GM18867 (cell line): ENCODE data around the gene PLXNA2.

Experiments used
- ATAC-seq: cut with Tn5 transposase; IDR thresholded peaks from one replicate; pipeline ENCODE4 v1.9.1; 2021; ENCODE audit warnings: mild to moderate bottlenecking, moderate library complexity; ENCODE audit not compliant: unreplicated experiment

The PLXNA2 gene

DNA sequence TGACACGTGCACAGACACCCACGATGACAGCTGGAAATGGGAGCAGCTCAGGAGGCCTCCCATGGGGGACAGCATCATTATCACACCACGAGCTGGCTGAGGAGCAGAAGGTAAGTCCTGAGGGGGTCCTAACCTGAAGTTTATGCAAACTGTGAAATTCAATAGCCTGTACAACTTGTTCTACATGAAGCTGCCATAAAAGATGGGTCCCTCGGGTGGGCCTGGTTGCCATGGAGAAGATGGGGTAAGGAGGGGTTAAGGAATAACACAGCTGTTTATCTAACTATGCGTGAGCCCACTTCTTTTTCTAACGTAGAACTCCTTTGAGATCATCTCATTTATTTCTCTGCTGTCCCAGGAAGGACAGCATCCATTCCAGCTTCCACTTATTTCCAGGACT is 169.8 kb downstream of the PLXNA2 start:
- ATAC-seq = no peak

DNA sequence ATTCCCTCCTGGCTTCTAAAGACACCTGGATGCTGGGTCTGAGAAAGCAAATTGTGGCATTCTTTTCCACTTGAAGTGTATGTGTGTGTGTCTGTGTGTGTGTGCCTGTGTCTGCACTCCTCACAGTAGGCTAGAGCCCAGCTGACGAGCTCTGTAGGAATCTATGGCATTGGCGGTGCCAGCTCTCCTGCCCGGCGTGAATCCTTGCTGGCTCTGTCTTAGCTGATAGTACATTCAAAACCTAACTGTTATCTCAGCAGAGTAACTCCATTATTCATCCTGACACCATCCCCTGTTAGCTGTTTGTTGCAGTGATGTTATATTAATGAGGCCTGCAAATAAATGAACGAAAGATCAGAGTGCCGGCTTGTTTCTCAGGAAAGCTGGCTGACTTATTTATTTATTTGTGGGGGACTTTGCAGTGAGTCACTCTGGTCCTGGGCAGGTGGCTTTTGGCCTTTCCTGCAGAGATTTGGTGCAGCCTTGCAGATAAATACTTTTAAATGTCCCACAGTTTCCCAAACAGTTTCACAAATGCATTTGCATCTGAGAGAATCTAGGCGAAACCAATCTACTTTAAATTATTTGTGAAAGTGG is 172.7 kb downstream of the PLXNA2 start:
- no peak for ATAC-seq

DNA sequence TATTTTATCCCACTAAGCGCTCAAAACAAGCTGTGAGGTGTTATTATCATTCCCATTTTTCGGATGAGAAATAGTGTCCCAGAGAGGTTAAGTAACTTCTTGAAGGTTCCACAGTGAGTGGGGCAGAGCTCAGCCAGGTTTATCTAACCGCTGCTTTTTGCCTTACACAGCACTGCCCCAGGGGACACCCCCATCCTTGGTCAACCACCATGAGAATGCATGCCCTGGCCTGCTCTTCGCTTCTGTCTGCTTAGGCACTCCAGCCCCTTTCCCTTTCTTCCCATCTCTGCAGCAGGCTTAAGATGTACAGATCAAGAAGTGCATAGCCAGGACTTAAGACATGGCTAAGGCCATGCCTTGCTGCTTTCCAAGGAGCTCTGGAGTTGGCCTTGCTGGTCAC is 174.3 kb downstream of the PLXNA2 start:
- no peak for ATAC-seq

DNA sequence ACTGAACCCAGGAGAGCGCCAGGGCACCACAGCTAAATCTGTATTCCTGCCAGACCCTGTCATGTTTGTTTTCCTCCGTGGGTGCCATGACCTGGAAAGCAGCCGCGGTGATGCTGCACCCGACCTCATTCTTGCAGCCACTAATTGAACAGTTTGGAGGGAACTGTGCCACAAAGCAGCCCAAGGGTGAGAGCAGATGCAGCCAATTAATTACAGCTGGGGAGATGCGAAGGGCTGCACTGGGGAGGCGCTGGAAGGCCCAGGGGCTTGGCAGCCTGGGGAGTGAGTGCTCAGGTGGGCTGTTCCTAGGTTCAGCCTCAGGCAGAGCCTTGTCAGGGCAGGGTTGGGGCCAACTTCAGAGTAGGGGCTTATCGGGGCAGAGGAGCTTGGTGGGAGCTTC is 174.9 kb downstream of the PLXNA2 start:
- ATAC-seq = no peak

DNA sequence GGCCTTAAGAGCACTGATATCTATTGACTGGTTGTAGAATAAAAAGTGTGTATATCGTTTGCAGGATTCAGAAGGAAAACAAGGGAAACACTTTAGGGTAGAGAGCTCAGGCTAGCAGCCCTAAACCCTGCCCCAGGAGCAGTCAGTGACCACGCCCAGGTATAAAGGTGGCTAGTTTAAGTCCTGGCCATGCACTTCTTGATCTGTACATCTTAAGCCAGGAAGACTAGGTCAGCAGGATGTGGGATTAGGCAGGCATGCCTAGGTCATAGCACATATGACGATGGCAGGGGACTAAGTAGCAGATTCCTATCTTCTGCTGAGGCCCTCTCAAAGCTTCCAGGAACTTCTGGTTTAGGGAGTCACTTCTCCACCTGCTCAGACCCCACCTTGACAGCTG is 175.3 kb downstream of the PLXNA2 start:
- ATAC-seq = no peak

DNA sequence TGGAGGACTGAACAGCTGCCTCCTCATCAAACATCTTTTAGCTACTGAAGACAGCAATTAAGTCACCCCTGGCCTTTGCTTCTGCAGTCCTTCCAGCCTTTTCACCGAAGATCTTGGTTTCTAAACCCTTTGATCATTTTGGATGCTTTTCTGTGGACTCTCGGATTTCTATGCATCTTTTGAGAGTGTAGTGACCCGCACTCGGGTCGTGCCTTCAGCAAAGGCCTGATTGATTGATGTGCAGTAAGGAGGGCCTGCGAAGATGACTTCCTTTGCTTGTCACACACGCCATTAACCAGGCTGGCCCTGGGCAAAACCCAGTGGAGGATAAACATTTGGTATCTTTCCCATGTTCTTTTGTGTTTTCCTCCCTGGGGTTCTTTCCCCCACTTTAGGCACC is 175.8 kb downstream of the PLXNA2 start:
- no peak for ATAC-seq

DNA sequence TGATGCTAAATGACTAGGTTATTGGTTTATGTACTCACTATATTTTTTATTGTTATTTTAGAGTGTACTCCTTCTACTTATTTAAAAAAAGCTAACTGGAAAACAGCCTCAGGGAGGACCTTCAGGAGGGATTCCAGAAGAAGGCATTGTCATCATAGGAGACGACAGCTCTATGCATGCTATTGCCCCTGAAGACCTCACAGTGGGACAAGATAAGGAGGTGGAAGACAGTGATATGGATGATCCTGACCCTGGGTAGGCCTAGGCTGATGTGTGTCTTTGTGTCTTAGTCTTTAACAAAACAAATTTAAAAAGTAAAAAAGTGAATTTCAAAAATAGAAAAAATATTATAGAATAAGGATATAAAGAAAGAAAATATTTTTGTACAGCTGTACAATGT is 177.6 kb downstream of the PLXNA2 start:
- ATAC-seq = no peak

DNA sequence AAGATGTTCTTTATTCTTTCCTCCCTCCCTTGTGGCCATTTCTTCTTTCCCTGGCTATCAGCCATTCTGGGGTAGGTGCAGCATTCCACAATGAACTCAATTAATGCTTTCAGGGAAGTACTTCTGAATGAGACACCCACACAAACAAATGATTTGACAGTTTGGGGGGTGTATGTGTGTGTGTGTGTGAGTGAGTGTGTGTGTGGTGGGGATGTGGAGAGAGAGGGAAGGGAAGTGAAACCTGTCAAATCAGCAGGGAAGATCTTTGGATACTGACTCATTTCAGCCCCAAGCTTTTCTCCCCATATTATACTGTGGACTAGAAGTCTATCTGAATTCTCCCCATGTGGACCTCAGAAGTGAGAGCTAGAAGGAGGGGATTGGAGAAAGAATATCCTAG is 178.3 kb downstream of the PLXNA2 start:
- no peak for ATAC-seq

DNA sequence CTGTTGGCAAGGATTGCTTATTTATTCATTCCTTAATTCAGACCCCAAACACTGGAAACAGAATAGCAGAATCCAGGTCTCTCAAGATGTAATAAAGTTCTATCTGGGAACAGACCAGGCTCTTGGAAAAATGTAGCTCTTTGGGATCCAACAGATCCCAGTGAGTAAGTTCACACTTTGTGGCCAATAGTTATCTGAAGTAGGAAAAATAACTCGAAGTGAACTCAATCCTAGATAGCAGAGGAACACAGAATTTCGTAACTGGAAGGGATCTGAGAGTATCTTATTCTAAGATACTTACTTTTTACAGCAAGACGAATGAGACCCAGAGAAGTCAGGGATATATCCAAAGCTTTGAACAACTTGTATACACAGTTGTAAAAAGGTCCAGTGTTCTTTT is 182.6 kb downstream of the PLXNA2 start:
- ATAC-seq = no peak

DNA sequence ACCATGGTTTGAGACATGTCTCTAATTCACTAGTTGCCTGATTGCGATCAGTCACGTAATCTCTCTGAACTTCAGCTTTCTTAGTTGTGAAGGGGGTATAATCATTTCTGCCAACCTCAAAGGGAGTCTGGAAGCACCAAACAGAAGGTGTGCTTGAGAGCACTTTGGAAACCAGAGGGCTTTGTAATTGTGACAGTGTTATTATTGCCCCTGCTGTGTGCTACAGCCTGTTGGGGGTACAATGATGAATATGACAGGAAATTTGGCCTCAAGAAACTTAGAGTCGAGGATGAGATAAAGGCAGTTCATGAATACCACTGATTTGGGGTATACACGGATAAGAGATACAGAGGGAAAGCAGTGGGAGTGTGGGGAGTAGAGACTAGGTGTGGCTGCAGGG is 183.1 kb downstream of the PLXNA2 start:
- ATAC-seq = no peak

DNA sequence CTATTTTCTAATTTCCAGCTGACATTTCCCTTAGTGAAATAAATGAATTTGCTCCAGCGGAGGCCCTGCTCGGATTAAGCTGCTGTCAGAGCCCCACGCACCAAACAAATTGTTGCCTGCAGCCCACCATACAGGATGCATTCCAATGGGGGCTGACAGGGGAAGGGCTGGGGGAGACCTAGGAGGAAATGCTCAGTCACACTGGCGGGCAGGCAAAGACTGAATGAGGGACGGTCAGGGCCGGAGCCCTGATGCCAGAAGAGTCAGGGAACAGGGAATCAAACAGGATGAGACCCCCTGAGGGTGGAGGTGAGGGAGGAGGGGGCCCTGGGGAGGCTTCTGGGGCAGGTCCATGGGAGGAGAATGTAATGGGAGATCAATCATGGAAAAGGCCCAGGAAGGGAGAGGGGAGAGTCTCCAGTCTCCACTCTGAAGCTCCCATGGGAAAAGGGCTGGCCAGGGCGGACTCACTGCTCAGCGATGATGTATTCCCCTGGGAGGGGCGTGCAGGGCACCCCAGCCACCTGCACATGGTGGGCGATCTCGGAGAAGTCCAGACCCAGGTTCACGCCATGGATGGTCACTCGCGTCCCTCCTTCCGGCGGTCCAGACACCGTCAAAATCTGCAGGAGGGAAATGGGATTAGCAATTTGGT is 183.8 kb downstream of the PLXNA2 start:
- ATAC-seq = no peak

DNA sequence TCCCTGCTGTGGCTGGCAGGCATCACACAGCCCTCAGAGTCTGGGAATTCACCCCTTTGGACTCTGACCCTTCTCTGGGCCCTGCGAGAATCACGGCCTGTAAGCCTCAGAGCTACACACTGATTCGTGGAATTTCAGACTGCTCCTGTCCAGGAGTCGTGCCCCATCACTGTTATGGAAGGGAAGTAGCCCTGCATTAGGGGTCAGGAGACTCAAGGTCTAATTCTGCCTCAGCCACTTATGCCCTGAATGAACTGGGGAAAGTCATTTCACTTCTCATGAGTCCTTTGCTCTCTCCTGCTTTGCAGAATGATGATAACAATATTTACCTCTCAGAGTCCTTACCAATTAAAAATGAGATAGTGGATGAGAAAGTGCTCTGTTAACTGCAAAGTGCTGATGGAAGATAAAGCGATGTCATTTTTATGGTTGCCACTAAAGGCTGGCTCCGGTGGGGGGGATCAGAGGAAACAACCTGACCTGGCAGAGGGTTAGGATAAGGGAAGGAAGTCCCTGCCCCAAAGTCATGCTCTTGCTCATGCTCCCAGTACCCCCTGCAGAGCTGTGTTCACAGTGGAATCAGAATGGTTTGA is 184.7 kb downstream of the PLXNA2 start:
- ATAC-seq = no peak

DNA sequence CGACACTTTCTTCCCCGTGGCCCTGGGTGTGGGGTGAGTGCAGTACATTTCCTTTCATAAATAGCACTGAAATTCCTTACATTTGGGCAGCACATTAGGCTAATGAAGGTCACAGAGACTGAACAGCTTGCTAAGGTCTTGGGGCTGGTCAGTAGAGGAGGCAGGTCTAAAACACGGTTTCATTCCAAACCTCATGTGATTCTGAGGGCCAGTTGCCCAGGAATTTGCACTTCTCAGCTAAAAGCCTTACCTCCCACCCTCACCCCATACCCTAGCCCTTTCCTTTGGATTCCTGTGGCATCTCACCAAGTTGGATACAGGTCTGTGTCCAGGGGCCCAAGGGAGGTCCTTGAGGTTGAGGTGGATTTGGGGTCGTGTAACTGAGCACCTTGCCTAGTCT is 185.4 kb downstream of the PLXNA2 start:
- no peak for ATAC-seq

DNA sequence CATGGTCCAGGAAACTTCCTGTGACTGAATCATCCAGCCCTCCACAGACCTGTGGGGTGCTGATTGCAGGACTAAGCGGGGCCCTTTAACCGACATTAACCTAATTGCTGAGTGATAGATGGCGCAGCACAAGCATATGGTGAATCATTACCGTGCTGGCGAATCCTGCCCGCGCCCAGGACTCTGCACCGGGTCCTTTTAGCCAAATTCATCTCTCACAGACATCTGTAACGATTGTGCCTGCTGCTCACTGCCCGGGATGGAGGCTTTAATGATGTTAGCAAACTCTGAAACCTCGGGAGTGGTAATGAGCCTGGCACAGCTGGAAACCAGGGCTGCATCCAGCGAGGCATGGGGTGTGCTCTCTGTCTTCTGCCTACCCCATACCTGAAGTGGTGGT is 185.9 kb downstream of the PLXNA2 start:
- ATAC-seq = no peak

DNA sequence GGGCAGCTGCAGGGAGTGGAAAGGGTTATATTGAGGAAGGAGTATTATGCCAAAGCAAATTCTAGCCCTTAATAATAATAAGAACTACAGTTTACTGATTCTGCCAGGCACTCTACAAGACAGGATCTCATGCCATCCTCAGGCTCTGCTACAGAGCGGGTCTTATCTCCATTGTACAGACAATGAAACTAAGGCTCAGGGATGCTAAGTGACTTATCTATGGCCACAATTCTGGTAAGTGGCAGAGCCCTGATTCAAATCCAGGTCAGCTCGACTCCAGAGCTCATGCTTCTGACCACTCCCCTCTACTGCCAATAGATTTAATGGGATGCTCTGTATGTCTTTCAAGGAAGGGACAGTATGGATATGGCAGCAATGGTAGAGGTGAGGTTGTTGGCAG is 187.1 kb downstream of the PLXNA2 start:
- ATAC-seq = no peak

DNA sequence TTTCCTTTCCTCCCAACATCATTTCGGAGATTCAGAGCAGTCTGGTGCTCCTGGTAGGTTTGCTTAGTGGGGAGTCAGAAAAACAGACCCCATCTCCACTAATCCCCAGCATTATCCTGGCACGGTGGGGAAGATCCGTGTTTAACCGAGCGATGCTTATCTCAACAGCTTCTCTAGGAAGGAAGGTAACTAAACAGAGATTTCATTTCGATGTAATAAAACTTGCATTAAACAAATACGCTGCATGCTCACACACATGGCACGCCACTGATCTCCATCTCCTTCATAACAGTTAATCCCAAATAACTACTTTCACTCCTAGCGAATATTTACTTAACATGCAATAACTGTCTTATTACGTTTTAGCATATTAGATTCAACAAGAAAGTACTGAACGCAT is 188.6 kb downstream of the PLXNA2 start:
- no peak for ATAC-seq

DNA sequence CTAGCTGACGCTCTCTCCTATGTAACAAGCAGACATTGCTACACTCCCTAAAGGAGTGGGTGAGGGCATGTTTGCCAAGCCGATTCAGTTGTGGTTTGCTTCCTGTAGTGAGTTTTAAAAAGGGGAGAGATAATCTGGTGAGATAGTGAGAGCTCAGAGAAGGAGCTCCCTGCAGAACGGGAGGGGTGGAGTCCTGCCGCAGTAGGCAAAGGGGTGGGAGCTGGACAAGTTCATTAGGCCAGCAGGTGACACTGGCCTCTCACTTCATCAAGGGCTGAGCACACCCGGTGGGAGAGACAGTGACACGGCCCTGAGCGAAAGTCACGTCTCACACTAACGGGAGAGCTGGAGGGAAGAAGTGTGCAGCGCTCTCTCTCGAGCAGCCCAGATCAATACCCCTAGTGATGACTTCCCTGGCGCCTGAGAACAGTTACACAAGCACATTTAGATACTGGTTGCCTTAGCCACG is 189.2 kb downstream of the PLXNA2 start:
- no peak for ATAC-seq

DNA sequence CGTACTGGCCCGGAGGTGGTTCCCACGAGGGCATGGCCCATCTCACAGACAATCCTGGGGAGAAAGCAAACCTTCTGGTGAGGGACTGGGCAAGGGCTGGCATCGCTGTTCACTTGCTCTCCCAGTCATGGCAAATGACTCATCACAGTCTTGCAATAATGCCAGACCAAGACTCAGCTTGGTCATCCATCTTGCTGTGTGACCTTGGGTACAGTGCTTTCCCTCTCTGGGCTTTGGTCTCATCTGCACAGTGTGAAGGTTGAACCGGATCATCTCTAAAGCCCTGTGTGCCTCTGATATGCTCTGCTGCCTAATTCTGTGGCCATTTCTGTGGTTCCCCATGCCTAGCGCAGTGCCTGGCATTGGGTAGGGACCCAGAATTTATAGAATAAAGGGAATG is 189.7 kb downstream of the PLXNA2 start:
- ATAC-seq = no peak

DNA sequence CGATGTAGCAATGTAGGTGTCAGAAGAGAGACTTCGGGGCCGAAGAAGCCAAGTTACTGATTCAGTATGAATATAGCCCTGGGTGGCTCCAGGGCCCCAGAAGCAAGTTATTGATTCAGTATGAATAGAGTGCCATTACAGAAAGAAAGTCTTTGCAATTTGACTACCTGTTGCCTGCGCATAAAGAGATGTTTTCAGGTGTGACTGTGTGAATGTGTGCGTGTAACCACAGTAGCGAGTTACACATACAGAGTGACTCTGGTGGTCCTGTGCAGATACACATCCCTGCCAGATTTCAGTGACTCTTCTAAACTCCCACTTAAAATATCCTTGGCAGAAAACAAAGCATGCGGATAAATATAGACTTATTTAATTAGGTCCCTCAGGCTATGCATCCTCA is 190.5 kb downstream of the PLXNA2 start:
- no peak for ATAC-seq

DNA sequence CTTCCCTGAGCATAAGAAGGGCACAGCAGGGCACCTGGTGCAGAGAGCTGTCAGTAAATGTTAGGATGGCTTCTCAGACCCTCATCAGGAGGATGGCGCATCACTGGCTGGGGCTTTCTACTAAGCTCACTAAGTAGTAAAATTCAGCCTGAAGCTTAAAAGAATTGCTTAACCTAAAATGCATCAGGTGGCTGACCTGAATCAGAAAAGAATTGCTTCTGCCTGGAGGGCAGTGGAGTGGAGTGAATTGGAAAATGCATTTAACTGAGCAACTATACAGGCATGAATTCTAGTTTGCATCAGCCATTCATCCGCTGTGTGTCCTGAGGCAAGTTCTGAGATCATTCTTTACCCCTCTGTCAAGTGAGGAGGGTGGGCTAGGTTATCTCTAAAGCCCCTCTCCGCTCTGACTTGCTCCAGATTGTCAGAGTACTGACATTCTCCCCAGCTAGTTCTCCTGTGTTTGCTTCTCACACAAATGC is 191.2 kb downstream of the PLXNA2 start:
- ATAC-seq = no peak

DNA sequence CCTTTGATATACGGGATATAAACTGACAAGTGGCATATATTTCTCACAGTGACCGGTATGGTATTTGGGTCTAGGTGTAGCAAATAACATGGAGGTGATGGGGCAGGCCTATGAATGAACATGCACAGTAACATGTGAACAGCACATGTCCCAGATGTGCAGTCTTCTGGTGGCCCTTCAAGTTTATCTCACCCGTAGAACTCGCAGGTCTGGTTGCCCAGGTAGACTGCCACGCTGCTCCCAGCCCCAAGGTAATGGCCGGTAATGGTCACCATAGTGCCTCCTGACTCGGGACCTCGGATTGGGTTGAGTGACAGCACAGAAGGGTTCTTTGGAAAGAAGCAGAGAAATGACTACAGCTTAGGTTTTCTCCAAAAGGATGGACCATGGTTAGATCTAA is 192.0 kb downstream of the PLXNA2 start:
- ATAC-seq = no peak

DNA sequence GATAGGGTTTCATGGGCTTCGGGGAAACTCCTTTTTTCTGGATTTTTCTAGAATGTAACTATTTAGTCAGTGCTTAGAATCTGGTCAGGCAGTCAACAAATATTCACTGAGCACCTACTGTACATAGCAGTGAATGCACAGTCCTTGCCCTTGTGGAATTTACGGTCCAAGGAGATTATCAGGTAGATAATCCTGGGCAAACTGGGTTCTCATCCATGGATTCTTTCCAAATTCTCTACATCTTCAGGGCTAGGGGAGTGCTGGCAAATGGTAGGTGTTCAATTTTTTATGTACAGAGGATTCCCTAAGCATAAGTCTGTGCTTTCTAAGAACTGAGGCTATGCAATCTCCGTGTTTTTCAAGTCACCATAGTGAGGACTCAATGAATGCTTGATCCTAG is 192.5 kb downstream of the PLXNA2 start:
- ATAC-seq = no peak

DNA sequence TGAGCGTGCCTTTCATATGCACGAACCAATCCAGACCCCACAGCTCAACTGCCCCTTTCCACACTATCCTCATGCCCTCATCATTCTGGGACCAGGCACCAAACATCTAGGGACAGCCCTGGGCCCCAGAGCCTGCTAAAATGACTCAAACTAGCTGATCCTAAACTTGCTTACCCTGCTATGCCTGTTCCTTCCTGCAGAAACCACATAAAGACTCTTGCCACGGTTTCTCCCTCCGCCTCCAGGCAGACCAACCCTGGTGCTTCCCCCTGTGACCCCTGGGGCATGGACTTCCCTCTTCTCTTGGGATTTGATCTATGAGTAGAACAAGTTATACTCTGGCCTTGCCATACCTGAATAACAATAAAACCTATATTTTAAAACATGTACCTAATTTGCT is 195.3 kb downstream of the PLXNA2 start:
- no peak for ATAC-seq
